ENCODE data around the gene MADCAM1. TPM values are rescaled to one million over a fixed set of nuclear protein-coding genes. Genes with fewer than 3 reads are reported as not detected.

Gene MADCAM1
- total and polyA plus RNA-seq, 2 of the 8 experiments (the other 6 are each of a cell fraction or from before 2014, with no cell fraction given) = 2.3 to 3.0 TPM

DNA sequence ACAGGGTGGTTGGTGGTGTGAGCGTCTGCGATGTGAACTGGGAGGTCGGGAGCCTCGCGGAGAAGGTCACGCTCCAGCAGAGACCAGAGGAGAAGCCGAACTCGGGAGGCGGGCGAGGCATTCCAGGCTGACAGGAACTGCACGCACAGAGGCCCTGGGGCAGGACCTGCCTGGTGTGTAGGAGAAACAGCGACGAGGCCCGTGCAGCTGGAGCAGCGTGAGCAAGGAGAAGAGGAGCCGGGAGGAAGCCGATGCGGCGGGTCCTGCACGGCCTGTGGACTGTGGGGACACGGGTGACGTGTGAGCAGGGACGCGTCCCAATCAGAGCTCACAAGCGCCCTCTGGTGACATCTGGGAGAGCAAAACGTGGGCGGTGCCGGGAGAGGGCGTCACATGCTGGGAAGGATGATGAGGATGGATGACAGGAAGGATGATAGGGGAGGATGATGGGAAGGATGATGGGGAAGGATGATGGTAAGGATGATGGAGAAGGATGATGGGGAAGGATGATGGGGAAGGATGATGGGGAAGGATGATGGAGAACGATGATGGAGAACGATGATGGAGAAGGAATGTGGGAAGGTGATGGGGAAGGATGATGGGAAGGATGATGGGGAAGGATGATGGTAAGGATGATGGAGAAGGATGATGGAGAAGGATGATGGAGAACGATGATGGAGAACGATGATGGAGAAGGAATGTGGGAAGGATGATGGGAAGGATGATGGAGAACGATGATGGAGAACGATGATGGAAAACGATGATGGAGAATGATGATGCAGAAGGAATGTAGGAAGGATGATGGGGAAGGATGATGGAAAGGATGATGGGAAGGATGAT lies 16.1 kb upstream of the MADCAM1 start (continued):
- TF ChIP-seq CREB1 (IDR thresholded peaks at IDR 0.05) (peak; percentile 80), SP4 (IDR thresholded peaks at IDR 0.05; ENCODE audit: low read length) (no peak), SAP30 (IDR thresholded peaks at IDR 0.05; ENCODE audit: insufficient read depth, insufficient replicate concordance, low read length) (no peak), YY1 (IDR thresholded peaks at IDR 0.05; ENCODE audit: low read depth, low read length) (no peak), RAD21 (IDR thresholded peaks at IDR 0.05 in 1 of 2, conservative IDR thresholded peaks at IDR 0.05 in 1 of 2; ENCODE audit: low read depth in 2 of 2, low read length in 2 of 2) (peak; percentile 66 to 73), CTBP2 (IDR thresholded peaks at IDR 0.05; ENCODE audit: borderline replicate concordance, insufficient read depth, insufficient read length, low read length) (no peak), RXRA (IDR thresholded peaks at IDR 0.05; ENCODE audit: insufficient read depth, low read depth, low read length) (no peak), KDM5A (IDR thresholded peaks at IDR 0.05; ENCODE audit: low read length) (no peak), ASH2L (IDR thresholded peaks at IDR 0.05; ENCODE audit: low read length) (no peak), BACH1 (IDR thresholded peaks at IDR 0.05; ENCODE audit: low read length) (peak; percentile 73; the same call in 1 of the 2 replicates), BCL11A (IDR thresholded peaks at IDR 0.05; ENCODE audit: low read depth in 2 of 2, low read length in 2 of 2) (no peak), RBBP5 (IDR thresholded peaks at IDR 0.05; ENCODE audit: borderline replicate concordance, low read depth, low read length) (no peak), EGR1 (IDR thresholded peaks at IDR 0.05; ENCODE audit: borderline replicate concordance, low read depth, low read length) (peak; percentile 87), HDAC6 (IDR thresholded peaks at IDR 0.05; ENCODE audit: low read depth, low read length) (no peak), CHD2 (IDR thresholded peaks at IDR 0.05; ENCODE audit: low read length) (no peak), CEBPB (IDR thresholded peaks at IDR 0.05; ENCODE audit: low read depth, low read length) (no peak), SIX5 (IDR thresholded peaks at IDR 0.05; ENCODE audit: low read depth, low read length) (no peak), TEAD4 (IDR thresholded peaks at IDR 0.05; ENCODE audit: low read depth, low read length) (0 out of 2 replicates have a peak, but pooled peaks have one; percentile 30), NRF1 (IDR thresholded peaks at IDR 0.05; ENCODE audit: low read depth, low read length) (no peak)
- TF ChIP-seq, protein P1, sequence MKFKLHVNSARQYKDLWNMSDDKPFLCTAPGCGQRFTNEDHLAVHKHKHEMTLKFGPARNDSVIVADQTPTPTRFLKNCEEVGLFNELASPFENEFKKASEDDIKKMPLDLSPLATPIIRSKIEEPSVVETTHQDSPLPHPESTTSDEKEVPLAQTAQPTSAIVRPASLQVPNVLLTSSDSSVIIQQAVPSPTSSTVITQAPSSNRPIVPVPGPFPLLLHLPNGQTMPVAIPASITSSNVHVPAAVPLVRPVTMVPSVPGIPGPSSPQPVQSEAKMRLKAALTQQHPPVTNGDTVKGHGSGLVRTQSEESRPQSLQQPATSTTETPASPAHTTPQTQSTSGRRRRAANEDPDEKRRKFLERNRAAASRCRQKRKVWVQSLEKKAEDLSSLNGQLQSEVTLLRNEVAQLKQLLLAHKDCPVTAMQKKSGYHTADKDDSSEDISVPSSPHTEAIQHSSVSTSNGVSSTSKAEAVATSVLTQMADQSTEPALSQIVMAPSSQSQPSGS (IDR thresholded peaks at IDR 0.05; ENCODE audit: low read length) = no peak
- TF ChIP-seq, protein P2, sequence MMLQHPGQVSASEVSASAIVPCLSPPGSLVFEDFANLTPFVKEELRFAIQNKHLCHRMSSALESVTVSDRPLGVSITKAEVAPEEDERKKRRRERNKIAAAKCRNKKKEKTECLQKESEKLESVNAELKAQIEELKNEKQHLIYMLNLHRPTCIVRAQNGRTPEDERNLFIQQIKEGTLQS (IDR thresholded peaks at IDR 0.05; ENCODE audit: insufficient read depth, low read depth, low read length) = no peak
- TF ChIP-seq, protein P3, sequence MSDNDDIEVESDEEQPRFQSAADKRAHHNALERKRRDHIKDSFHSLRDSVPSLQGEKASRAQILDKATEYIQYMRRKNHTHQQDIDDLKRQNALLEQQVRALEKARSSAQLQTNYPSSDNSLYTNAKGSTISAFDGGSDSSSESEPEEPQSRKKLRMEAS (IDR thresholded peaks at IDR 0.05) = peak; percentile 54; the same call in 1 of the 2 replicates
